Colonic mucosa (tissue), 4 donors: ENCODE data around the gene NAALADL1. TPM values are rescaled to one million over a fixed set of nuclear protein-coding genes. Genes with fewer than 3 reads are reported as not detected.
"Not testable (repeated sequence)": the region's sequence is repeated elsewhere in the genome, so short reads cannot be mapped to it uniquely, and the experiment has no call there.

Experiments
- DNase-seq: peaks from one replicate; pipeline ENCODE4 v3.0.0-alpha.2; 2020
- H3K27ac ChIP-seq: fragments of 200-600 bp; one replicate; pipeline ENCODE4 v1.8.0; 2021
- H3K27me3 ChIP-seq: fragments of 200-600 bp; one replicate; pipeline ENCODE4 v1.8.0; 2021
- H3K36me3 ChIP-seq: fragments of 200-600 bp; one replicate; pipeline ENCODE4 v1.8.0; 2021
- H3K4me1 ChIP-seq: fragments of 200-600 bp; one replicate; pipeline ENCODE4 v1.8.0; 2021; ENCODE audit warnings: mild to moderate bottlenecking
- H3K4me3 ChIP-seq: fragments of 200-600 bp; one replicate; pipeline ENCODE4 v1.8.0; 2021
- H3K9ac ChIP-seq, 2 donors: one replicate each; pipeline ENCODE4 v1.7.0; 2013; ENCODE audit warnings: control low read depth in 2 of 2, low read depth in 2 of 2, low read length in 2 of 2
- H3K9me3 ChIP-seq: fragments of 200-600 bp; one replicate; pipeline ENCODE4 v1.8.0; 2021
- intact Hi-C: fragments of 100-400 bp; cut with DNase I; formaldehyde crosslinking; loops from one replicate; pipeline ENCODE4 v1.14.1; 2022
- total RNA-seq, 2 donors: library from RNA; stranded (reverse); fragmentation: NEBNext Ultra II Directional in 1 of 2; extraction: Animal tissue kit (Norgen Biotek cat#: 25700) in 1 of 2; gene quantifications; one replicate each; pipeline ENCODE4 v1.2.1, GENCODE V29; 2021
- TF ChIP-seq, protein P1 (sequence below): fragments of 200-600 bp; IDR thresholded peaks from one replicate; pipeline ENCODE4 v1.8.0; 2022; ENCODE audit warnings: antibody characterized with exemption, mild to moderate bottlenecking
- donor health status: healthy.
- donor health status: DM: no; HTN: no; CAD: no.
- donor health status: DM: no; HTN: no; CAD: no.

NAALADL1 gene
- total RNA-seq, 2 donors from 2014 or later: 10.5 to 30.8 TPM

DNA sequence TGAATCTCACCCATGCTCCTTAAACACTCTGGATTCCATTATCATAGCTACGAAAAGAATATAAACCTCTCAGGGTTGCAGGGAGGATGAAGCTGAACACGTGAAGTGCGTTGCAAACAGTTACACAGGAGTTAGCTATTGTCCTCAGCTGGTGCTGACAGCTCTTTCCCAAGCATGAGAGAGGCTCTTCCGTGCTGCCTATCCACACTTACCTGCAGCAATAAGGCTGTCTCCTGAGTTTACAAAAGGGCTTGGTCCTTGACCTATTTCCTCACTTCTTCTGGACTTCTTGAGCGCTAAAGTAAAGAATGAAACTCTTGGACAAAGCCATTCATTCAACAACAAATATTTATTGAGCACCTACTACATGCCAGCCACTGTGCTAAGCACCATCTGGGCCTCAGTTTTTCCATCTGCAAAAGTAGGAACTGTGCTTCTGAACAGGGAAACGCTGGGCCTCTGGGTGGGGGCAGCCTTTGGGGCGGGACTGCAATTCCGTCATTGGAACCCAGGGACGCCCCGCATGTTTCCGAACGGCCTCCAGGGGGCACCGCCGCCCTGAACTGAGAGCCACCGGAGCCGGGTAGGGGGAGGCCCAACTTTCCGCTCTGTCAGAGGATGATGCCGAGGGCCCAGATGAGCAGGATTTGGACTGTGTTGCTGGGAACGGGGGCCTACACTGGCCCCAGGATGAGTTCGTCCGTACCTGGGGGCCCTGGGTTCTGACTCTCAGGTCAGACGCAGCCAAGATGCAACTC is 45.0 kb downstream of the NAALADL1 start:
- Histone ChIP-seq H3K27me3 (no peaks in the 10 kb centered on the region), H3K27ac (peak overlapping the region; percentile 99), H3K9me3 (no peaks in the 10 kb centered on the region), H3K9ac (peak overlapping the region; percentile 95 to 97), H3K4me3 (peak overlapping the region; percentile 72), H3K36me3 (no peaks in the 10 kb centered on the region), H3K4me1 (peaks cover 5% of the 10 kb centered on the region)
- peak; percentile 96 for DNase-seq
- TF ChIP-seq, protein P1, sequence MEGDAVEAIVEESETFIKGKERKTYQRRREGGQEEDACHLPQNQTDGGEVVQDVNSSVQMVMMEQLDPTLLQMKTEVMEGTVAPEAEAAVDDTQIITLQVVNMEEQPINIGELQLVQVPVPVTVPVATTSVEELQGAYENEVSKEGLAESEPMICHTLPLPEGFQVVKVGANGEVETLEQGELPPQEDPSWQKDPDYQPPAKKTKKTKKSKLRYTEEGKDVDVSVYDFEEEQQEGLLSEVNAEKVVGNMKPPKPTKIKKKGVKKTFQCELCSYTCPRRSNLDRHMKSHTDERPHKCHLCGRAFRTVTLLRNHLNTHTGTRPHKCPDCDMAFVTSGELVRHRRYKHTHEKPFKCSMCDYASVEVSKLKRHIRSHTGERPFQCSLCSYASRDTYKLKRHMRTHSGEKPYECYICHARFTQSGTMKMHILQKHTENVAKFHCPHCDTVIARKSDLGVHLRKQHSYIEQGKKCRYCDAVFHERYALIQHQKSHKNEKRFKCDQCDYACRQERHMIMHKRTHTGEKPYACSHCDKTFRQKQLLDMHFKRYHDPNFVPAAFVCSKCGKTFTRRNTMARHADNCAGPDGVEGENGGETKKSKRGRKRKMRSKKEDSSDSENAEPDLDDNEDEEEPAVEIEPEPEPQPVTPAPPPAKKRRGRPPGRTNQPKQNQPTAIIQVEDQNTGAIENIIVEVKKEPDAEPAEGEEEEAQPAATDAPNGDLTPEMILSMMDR: peak; percentile 83
- intact Hi-C loops: loop anchor here (5.0 kb wide), 1 partner anchor 104 kb away; the partner anchor contains the start of gene ZNHIT2

DNA sequence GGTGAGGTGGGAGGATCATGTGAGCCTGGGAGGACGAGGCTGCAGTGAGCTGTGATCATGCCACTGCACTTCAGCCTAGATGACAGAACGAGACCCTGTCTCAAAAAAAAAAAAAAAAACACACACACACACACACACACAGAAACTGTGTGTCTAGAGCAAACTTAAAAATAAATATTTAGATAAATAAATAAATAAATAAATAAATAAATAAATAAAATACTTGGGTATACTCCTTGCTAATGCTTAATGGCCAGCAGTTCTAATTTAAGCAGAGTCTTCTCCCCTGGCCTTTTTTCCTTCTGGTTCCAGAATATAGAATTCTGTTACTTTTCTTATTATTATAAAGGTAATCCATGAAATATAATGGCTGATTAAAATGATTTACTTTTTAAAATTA is 49.5 kb downstream of the NAALADL1 start:
- Histone ChIP-seq H3K27ac (no peak overlapping the region), H3K4me3 (no peak overlapping the region), H3K4me1 (no peaks in the 10 kb centered on the region), H3K9me3 (no peaks in the 10 kb centered on the region), H3K27me3 (no peaks in the 10 kb centered on the region), H3K9ac (no peak overlapping the region), H3K36me3 (no peaks in the 10 kb centered on the region)
- TF ChIP-seq, protein P1: no peak
- intact Hi-C loops: no loop called here
- DNase-seq: no peak

DNA sequence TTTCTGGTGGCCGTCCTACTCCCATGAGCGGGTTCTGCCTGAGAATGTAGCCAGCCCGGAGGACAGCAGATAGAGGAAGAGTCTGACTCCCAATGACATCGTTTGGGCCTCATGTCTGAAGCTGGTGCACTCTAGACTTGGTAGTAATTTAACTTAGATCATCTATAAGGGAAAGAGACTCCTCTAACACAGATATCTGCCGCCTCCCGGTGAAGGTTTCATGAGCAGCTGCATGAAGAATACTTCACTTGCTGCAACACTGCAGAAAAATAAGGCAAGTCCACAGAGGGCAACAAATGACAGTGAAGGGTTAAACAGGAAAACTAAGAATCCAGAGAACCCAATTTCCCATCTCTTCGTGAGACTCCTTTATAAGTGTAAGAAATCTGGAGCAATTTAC is 50.3 kb downstream of the NAALADL1 start:
- Histone ChIP-seq H3K9me3 (no peaks in the 10 kb centered on the region), H3K9ac (no peak overlapping the region), H3K4me3 (no peak overlapping the region), H3K27me3 (no peaks in the 10 kb centered on the region), H3K4me1 (no peaks in the 10 kb centered on the region), H3K27ac (no peak overlapping the region), H3K36me3 (no peaks in the 10 kb centered on the region)
- TF ChIP-seq, protein P1: no peak
- intact Hi-C loops: no loop called here
- no peak for DNase-seq

DNA sequence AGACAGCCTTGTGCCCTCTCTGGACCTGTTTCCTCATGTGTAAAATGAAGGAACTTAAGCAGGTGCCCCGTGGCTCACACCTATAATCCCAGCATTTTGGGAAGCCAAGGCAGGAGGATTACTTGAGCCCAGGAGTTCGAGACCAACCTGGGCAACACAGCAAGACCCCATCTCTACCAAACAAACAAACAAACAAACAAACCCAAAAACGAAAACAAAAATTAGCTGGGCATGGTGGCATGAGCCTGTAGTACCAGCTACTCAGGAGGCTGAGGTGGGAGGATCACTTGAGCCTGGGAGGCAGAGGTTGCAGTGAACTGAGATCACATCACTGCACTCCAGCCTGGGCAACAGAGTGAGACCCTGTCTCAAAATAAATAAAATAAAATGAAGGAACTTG is 54.4 kb downstream of the NAALADL1 start:
- H3K27me3 ChIP-seq, intact Hi-C loops, H3K36me3 ChIP-seq, H3K9me3 ChIP-seq, H3K9ac ChIP-seq, H3K4me3 ChIP-seq, H3K4me1 ChIP-seq, H3K27ac ChIP-seq, DNase-seq: not testable (repeated sequence)

DNA sequence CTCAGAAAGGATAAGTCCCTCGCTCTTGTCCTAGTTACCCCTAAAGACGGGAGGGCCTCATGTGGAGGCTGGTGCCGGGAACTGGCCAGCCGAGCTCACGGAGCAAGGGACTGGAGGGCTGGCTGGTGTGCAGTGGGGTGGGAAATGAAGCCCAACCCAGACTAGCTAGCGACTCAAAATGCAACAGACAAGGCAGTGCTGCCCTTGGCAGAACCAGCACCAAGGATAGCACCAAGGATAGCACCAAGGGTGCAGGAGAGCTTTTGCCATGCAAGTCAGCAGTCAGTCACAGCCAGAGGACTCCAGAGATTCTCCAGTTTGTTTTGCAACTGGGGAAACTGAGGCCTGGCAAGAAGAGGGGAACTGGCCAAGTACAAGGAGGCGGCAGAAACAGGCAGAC is 55.1 kb downstream of the NAALADL1 start:
- Histone ChIP-seq H3K36me3 (no peaks in the 10 kb centered on the region), H3K4me3 (no peak overlapping the region), H3K27me3 (no peaks in the 10 kb centered on the region), H3K9me3 (no peaks in the 10 kb centered on the region), H3K9ac (no peak overlapping the region), H3K27ac (no peak overlapping the region), H3K4me1 (no peaks in the 10 kb centered on the region)
- no peak for DNase-seq
- intact Hi-C loops: no loop called here
- TF ChIP-seq, protein P1: no peak

DNA sequence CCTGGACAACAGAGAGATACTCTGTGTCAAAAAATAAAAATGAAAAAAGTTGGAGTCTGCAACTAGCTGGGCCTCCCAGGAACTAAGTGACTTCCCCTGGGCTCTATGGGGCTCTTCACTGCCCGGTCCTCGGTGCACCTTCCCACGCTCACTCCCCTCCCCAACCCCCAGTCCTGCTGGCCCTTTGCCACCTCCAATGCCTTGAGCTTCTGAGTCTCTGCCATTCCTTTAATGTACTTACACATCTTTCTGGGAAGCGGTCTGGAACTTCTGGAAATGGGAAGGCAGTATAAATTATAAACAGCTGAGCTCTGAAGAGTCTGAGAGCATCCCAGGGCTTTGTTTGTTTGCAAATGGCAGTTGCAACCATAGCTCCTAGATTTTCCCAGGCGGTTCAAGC is 55.6 kb downstream of the NAALADL1 start:
- Histone ChIP-seq H3K4me1 (no peaks in the 10 kb centered on the region), H3K36me3 (no peaks in the 10 kb centered on the region), H3K9me3 (no peaks in the 10 kb centered on the region), H3K9ac (no peak overlapping the region), H3K4me3 (no peak overlapping the region), H3K27me3 (no peaks in the 10 kb centered on the region), H3K27ac (no peak overlapping the region)
- DNase-seq: no peak
- intact Hi-C loops: no loop called here
- TF ChIP-seq, protein P1: no peak
